ENCODE results near the gene SLC38A9.

DNA sequence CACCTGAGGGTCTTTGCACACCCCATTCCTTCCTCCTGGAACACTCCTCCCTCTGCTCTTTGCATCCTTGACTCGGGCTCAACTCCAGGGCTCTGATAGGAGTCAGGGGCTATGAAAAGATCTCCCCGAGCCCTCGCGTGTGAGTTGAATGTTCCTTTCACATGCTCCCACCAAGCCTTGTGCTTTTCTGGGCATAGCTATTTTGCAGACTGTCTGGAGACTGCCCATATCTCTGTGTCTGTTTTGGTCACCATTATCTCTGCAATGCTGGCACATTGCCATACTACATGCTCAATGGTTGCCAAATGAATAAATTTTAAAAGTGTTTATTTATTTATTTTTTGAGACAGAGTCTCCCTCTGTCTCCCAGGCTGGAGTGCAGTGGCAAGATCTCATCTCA, 120.4 kb downstream of the SLC38A9 start:
- TF ChIP-seq, protein P1, sequence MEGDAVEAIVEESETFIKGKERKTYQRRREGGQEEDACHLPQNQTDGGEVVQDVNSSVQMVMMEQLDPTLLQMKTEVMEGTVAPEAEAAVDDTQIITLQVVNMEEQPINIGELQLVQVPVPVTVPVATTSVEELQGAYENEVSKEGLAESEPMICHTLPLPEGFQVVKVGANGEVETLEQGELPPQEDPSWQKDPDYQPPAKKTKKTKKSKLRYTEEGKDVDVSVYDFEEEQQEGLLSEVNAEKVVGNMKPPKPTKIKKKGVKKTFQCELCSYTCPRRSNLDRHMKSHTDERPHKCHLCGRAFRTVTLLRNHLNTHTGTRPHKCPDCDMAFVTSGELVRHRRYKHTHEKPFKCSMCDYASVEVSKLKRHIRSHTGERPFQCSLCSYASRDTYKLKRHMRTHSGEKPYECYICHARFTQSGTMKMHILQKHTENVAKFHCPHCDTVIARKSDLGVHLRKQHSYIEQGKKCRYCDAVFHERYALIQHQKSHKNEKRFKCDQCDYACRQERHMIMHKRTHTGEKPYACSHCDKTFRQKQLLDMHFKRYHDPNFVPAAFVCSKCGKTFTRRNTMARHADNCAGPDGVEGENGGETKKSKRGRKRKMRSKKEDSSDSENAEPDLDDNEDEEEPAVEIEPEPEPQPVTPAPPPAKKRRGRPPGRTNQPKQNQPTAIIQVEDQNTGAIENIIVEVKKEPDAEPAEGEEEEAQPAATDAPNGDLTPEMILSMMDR (IDR thresholded peaks at IDR 0.05), result no peak
- no peak for TF ChIP-seq POLR2A (IDR thresholded peaks at IDR 0.05)

All from testis (tissue), 2 donors.